ENCODE measurements around the gene ALOX12. TPM values are rescaled to one million over a fixed set of nuclear protein-coding genes. Genes with fewer than 3 reads are reported as not detected.

The ALOX12 gene
- polyA plus RNA-seq, 1 donor (not counting 4 experiments of a cell fraction or from before 2014, with no cell fraction given), result 0.35 TPM

DNA sequence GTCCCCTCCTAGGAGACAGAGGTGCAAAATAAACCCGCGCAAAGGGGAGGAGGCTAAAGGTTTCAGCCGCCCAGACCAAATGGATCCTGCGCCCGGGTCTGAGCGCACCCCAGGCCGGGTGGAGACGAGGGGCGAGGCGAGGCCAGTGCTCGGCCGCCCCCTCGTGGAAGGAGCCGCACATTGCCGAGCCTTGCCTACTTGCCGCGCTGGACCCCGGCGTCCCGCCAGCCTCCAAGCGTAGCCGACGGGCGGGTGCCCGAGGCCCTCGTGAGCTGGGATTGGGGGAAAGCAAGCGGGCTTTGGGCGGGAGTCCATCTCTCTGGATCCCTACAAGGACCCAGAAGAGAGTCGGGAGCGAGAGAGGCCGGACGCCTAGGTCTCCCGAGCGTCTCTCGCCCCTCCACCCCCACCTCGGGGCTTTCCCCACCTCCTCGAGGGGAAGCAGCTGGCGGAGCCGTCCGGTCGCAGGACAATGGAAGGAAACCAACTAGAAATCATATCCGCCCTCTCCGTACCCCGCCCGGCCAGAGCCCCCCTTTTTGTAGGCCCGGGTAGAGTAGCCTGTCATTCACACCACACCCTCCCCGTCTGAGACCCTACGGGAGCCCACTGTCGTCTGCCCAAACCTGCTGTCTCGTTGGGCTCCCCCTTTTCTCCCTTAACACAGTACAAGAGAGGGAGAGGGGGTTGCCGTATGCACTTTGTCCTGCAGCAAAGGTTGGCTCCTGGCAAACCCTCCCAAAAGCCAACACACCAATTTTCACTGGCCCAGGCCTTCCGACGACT lies 26.3 kb downstream of the ALOX12 start:
- H3K27ac ChIP-seq (ENCODE audit: control insufficient read depth, insufficient read depth, low read length), result no peak overlapping the region
- no peaks in the 10 kb centered on the region for H3K9me1 ChIP-seq (ENCODE audit: control insufficient read depth, extremely low read depth, insufficient read depth, low read length)
- peak overlapping the region; percentile 23 for H3K4me2 ChIP-seq (ENCODE audit: control insufficient read depth, extremely low read depth, insufficient read depth, low read depth, low read length)
- peaks cover 0 to under 1% of the 10 kb centered on the region in 2 experiments for H3K36me3 ChIP-seq (ENCODE audit: control insufficient read depth in 2 of 2, extremely low read depth in 1 of 2, insufficient read depth in 2 of 2, low read length in 2 of 2)
- H3K4me1 ChIP-seq (ENCODE audit: control insufficient read depth, extremely low read depth, insufficient read depth, low read length), result peaks cover 2% of the 10 kb centered on the region
- H3K79me2 ChIP-seq (ENCODE audit: control insufficient read depth, insufficient read depth, low read length), result no peaks in the 10 kb centered on the region
- no peak for FAIRE-seq
- peak overlapping the region; percentile 68 for H2AFZ ChIP-seq (ENCODE audit: control insufficient read depth, low read length)
- no peak overlapping the region for H3K9ac ChIP-seq (ENCODE audit: control insufficient read depth, extremely low read depth, insufficient read depth, low read length)
- H3K27me3 ChIP-seq (ENCODE audit: control insufficient read depth, extremely low read depth, insufficient read depth, low read length), result peaks cover 12% of the 10 kb centered on the region
- TF ChIP-seq CTCF (optimal IDR thresholded peaks at IDR 0.05 in 1 of 3, IDR thresholded peaks at IDR 0.05 in 1 of 3, conservative IDR thresholded peaks at IDR 0.05 in 1 of 3; ENCODE audit: extremely low read depth in 1 of 3, insufficient read depth in 2 of 3, low read length in 3 of 3) (peak; percentile 73 to 98 (median 95)), EZH2 (IDR thresholded peaks at IDR 0.05; ENCODE audit: low read length) (no peak)
- dilution Hi-C loops (cut with MboI; ENCODE audit: extremely low pct_ligation_motif_present, low sequenced_read_pairs), result no loop called here
- no peaks in the 10 kb centered on the region for H3K9me3 ChIP-seq (ENCODE audit: control insufficient read depth, low read depth, low read length)
- DNase-seq (ENCODE audit: low read depth, low spot score), result no peak
- peak overlapping the region in 1 of 3 experiments; percentile 23 for H3K4me3 ChIP-seq (ENCODE audit: control insufficient read depth in 2 of 3, extremely low read depth in 1 of 3, insufficient read depth in 2 of 3, low read depth in 1 of 3, low read length in 3 of 3)
- no peaks in the 10 kb centered on the region for H4K20me1 ChIP-seq (ENCODE audit: control insufficient read depth, extremely low read depth, insufficient read depth, low read length)

DNA sequence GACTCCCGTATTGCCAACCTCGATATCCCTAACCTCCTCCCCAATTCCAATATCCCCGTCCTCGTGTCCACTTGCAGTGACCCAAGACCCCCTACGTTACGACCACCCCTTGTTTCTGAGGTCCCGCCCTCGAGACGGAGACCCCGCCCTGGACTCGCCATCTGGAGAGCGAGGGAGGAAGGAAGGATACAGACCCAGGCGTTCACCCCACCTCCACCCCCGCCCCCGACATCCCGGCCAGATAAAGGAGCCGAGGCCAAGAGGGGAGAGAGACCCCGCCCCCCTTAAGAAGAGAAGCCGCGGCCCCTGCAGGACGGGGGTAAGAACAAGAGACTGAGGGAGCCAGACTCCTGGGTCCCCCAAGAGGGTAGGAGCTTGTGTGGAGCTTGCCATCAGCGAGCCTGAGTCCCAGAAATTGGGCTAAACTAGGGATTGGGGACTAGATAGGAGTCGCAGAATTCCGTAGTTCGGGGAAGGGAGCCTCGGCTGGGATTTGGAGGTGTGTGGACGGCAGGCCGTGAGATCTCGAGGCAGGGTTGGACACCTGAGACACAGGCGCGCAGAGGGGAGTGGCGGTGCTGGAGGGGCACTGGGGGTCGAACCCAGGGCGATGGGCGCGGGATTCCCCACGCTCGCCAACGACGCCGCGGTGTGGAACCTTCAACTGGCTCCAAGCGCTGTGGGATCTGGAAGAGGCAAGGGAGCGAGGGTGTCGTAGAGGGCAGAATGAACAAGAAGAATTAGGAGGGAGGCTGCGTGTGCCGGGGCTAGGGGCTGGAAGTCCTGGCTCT lies 27.1 kb downstream of the ALOX12 start, which contains the start of gene BCL6B:
TSS of gene BCL6B (plus strand) at position 270 of the 791 bp plus-strand sequence. CDS start 622 bp downstream, outside the sequence.
- Histone ChIP-seq H3K27ac (ENCODE audit: control insufficient read depth, insufficient read depth, low read length) (no peak within 1 kb of the TSS), H3K9me1 (ENCODE audit: control insufficient read depth, extremely low read depth, insufficient read depth, low read length) (no peaks in the 10 kb centered on the region), H3K9ac (ENCODE audit: control insufficient read depth, extremely low read depth, insufficient read depth, low read length) (peak within 1 kb of the TSS; percentile 18), H3K27me3 (ENCODE audit: control insufficient read depth, extremely low read depth, insufficient read depth, low read length) (peaks cover 12% of the 10 kb centered on the region), H2AFZ (ENCODE audit: control insufficient read depth, low read length) (peak within 1 kb of the TSS; percentile 70), H3K4me3 (ENCODE audit: control insufficient read depth in 2 of 3, extremely low read depth in 1 of 3, insufficient read depth in 2 of 3, low read depth in 1 of 3, low read length in 3 of 3) (peak within 1 kb of the TSS in 2 of 3 experiments; percentile 10 to 23), H3K36me3 (ENCODE audit: control insufficient read depth in 2 of 2, extremely low read depth in 1 of 2, insufficient read depth in 2 of 2, low read length in 2 of 2) (no peaks in the 10 kb centered on the region), H3K79me2 (ENCODE audit: control insufficient read depth, insufficient read depth, low read length) (no peaks in the 10 kb centered on the region), H3K4me1 (ENCODE audit: control insufficient read depth, extremely low read depth, insufficient read depth, low read length) (peaks cover 2% of the 10 kb centered on the region), H3K4me2 (ENCODE audit: control insufficient read depth, extremely low read depth, insufficient read depth, low read depth, low read length) (peak within 1 kb of the TSS; percentile 56), H3K9me3 (ENCODE audit: control insufficient read depth, low read depth, low read length) (no peaks in the 10 kb centered on the region), H4K20me1 (ENCODE audit: control insufficient read depth, extremely low read depth, insufficient read depth, low read length) (no peaks in the 10 kb centered on the region)
- DNase-seq (ENCODE audit: low read depth, low spot score), result no peak
- dilution Hi-C loops (cut with MboI; ENCODE audit: extremely low pct_ligation_motif_present, low sequenced_read_pairs), result no loop called here
- TF ChIP-seq EZH2 (IDR thresholded peaks at IDR 0.05; ENCODE audit: low read length), result no peak
- no peak for TF ChIP-seq CTCF (optimal IDR thresholded peaks at IDR 0.05 in 1 of 3, IDR thresholded peaks at IDR 0.05 in 1 of 3, conservative IDR thresholded peaks at IDR 0.05 in 1 of 3; ENCODE audit: extremely low read depth in 1 of 3, insufficient read depth in 2 of 3, low read length in 3 of 3)
- FAIRE-seq, result no peak

Data from keratinocyte (primary cell).